T-helper 1 cell treated with Interleukin-12 subunit alpha and Interleukin-12 subunit beta and Interleukin-4 antibody, amounts not matched to agents 30 ng/mL and 1 ng/mL, for 36 hours (primary cell): ENCODE data around the gene CCL23. TPM values are rescaled to one million over a fixed set of nuclear protein-coding genes. Genes with fewer than 3 reads are reported as not detected.
"Not testable (repeated sequence)": the region's sequence is repeated elsewhere in the genome, so short reads cannot be mapped to it uniquely, and the experiment has no call there.

Source experiments
- intact Hi-C: fragments of 100-400 bp; cut with micrococcal nuclease; formaldehyde crosslinking; loops from one replicate; pipeline ENCODE4 v1.15.1; 2024
- total RNA-seq: library from RNA; stranded (reverse); gene quantifications from 2 replicates; pipeline ENCODE4 v1.2.3, GENCODE V29; 2022

CCL23 gene
- total RNA-seq, result not detected in 2 replicates

GRCh38 chr17:36017799-36018198 is at the start of gene CCL23:
Gene CCL23 (minus strand): TSS chr17:36017972. CDS start chr17:36017897, 75 bp downstream.
- intact Hi-C loops, result no loop called here

GRCh38 chr17:36066365-36066985 is 48.7 kb upstream of the CCL23 start:
- intact Hi-C loops, result no loop called here

- intact Hi-C loops, result no loop called here
Observed at GRCh38 chr17:36063786-36064541, 46.2 kb upstream of the CCL23 start, which contains the start of gene CCL18. Gene CCL18 (plus strand): TSS chr17:36064272. CDS start chr17:36064343, 71 bp downstream.

GRCh38 chr17:36060816-36061215 is 43.0 kb upstream of the CCL23 start:
- intact Hi-C loops, result no loop called here

- intact Hi-C loops, result no loop called here
Observed at GRCh38 chr17:36059406-36059805, 41.6 kb upstream of the CCL23 start.

- intact Hi-C loops, result no loop called here
Observed at GRCh38 chr17:36057911-36058310, 40.1 kb upstream of the CCL23 start.

GRCh38 chr17:36055921-36056520 is 38.2 kb upstream of the CCL23 start:
- intact Hi-C loops, result no loop called here

GRCh38 chr17:36055171-36055570 is 37.4 kb upstream of the CCL23 start:
- intact Hi-C loops, result no loop called here

- intact Hi-C loops, result no loop called here
Observed at GRCh38 chr17:36049643-36050042, 31.9 kb upstream of the CCL23 start.

GRCh38 chr17:36048066-36048465 is 30.3 kb upstream of the CCL23 start:
- intact Hi-C loops, result no loop called here

- intact Hi-C loops, result no loop called here
Observed at GRCh38 chr17:36036235-36036634, 18.5 kb upstream of the CCL23 start.

- intact Hi-C loops, result no loop called here
Observed at GRCh38 chr17:36034127-36034526, 16.4 kb upstream of the CCL23 start.

- intact Hi-C loops, result no loop called here
Observed at GRCh38 chr17:36030956-36031355, 13.2 kb upstream of the CCL23 start.

GRCh38 chr17:36027761-36028160 is 10.0 kb upstream of the CCL23 start:
- intact Hi-C loops, result no loop called here

GRCh38 chr17:36024106-36024869 is 6.5 kb upstream of the CCL23 start:
- intact Hi-C loops, result no loop called here

- intact Hi-C loops, result no loop called here
Observed at GRCh38 chr17:36019423-36019822, 1.7 kb upstream of the CCL23 start.

- intact Hi-C loops, result no loop called here
Observed at GRCh38 chr17:36016555-36016954, 1.2 kb downstream of the CCL23 start.

- intact Hi-C loops, result not testable (repeated sequence)
Observed at GRCh38 chr17:36015895-36016294, 1.9 kb downstream of the CCL23 start.

- intact Hi-C loops, result no loop called here
Observed at GRCh38 chr17:36014946-36015345, 2.8 kb downstream of the CCL23 start.

- intact Hi-C loops, result no loop called here
Observed at GRCh38 chr17:36011201-36011600, 6.6 kb downstream of the CCL23 start.

- intact Hi-C loops, result loop anchor here (1.0 kb wide), 1 partner anchor 160 kb away; no protein-coding TSS in a partner anchor
Observed at GRCh38 chr17:36008998-36009665, 8.6 kb downstream of the CCL23 start.
